ENCODE measurements around the gene LAS1L.
"Not testable (repeated sequence)": the region's sequence is repeated elsewhere in the genome, so short reads cannot be mapped to it uniquely, and the experiment has no call there.

The LAS1L gene

GRCh38 chrX:65534450-65535292 is at the start of gene LAS1L:
Gene LAS1L (minus strand): TSS chrX:65534787. CDS start chrX:65534715, 72 bp downstream.
- peak; percentile 89 for DNase-seq (ENCODE audit: low spot score)

DNA sequence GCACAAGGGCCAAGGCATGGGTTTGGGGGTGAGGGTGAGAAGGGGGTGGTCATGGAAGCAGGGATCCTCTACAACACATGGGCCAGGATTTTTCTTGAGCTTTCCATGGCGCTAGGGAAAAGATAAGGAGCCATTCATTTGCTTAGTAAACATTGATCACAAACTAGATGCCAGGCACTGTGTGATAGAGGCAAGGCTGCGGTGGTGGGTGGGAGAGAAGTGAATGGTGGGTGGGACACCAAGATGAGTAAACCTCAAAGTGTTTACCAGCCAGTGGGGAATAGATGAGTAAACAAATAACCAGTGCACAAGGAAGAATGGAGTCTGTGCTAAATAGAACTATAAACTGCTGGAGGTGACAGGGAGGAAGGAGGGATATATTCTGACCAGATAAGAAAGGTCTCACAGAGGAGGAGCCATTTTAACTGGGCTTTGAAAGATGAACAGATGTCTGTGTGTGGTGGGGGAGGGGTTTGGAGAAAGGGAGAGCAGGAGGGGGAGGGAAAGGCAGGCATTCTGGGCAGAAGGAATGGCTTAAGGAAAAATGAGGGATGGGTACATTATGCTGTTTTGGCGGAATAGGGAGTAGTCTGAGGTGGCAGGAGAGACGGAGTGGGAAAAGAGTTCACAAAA is 48.0 kb upstream of the LAS1L start:
- no peak for DNase-seq (ENCODE audit: low spot score)

DNA sequence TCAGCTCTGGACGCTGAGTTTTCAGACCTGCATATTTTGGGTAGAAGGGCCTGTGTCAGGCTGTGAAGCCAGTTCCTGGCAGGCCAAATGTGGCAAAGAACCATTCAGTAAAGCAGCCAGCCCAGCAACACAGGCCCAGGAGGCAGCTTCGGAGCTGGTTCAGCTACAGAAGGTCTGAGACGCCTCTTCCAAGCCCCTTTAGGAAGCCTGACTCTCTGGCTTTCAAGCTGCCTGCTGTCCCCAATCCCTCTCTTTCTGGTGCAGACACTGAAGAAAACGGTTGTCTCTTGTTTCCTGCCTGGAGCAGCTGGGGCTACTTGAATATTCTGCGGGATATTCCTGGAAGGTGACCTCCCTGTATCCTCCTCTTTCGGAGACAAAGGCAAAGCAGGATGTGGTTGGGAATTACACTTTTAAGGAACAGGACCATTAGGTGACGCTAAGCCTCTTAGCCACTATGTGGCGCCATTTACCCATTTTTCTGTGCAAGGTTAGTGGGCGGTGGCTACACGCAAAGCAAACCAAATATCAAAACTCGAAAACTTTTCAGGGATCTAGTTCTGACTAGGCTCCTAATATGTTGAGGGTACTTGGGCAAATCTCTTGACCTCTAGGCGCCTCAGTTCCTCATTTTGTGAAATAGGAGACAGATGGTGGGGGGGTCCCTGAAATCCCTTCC is 47.2 kb upstream of the LAS1L start:
- DNase-seq (ENCODE audit: low spot score): peak; percentile 73

DNA sequence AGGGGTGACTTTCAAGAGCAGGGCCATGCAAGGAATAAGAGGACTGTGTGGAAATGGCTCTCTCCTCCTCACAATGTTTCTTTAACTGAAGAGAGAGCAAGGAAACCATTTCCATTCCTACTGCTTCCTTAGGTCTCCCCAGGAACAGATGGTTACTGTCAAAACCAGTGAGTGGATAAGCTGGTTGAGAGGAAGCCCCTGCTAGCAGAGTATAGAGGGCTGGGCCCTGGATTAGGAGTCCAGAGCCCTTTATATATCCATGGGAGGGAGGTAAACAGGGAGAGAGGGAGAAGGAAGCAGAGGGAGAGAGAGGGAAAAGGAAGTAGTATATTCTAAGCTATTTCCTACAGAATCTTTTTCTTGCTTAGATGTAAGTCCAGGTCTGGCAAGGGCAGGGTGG is 43.8 kb upstream of the LAS1L start:
- no peak for DNase-seq (ENCODE audit: low spot score)

DNA sequence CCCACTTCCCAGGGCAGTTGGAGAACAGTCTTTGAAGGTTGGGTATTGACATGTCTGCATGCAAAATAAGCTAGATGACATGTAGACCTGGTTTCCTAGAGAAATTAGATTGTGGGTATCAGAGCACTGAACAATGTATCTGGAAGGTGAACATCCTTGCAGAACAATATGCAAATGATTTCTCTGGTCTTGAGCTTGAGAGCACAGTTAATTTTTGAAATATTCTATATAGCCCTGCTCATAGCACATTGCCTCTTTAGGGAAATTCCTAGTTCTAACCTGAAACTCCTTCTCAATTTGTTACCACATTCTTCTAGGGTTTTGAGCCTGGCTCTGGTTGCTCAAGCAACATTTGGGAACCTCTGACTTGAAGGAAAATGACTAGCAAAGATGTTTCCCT is 41.6 kb upstream of the LAS1L start:
- DNase-seq (ENCODE audit: low spot score): no peak

- DNase-seq (ENCODE audit: low spot score): no peak
Measured at GRCh38 chrX:65575022-65575421, 40.4 kb upstream of the LAS1L start.

- no peak for DNase-seq (ENCODE audit: low spot score)
Measured at GRCh38 chrX:65574356-65574755, 39.8 kb upstream of the LAS1L start.

GRCh38 chrX:65572971-65573370 is 38.4 kb upstream of the LAS1L start:
- DNase-seq (ENCODE audit: low spot score): no peak

DNA sequence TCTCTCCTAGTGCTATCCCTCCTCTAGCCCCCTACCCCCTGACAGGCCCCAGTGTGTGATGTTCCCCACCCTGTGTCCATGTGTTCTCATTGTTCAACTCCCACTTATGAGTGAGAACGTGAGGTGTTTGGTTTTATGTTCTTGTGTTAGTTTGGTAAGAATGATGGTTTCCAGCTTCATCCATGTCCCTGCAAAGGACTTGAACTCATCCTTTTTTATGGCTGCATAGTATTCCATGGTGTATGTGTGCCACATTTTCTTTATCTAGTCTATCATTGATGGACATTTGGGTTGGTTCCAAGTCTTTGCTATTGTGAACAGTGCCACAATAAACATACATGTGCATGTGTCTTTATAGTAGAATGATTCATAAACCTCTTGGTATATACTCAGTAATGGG is 28.3 kb upstream of the LAS1L start:
- not testable (repeated sequence) for DNase-seq (ENCODE audit: low spot score)

GRCh38 chrX:65551489-65552339 is 17.1 kb upstream of the LAS1L start:
- no peak for DNase-seq (ENCODE audit: low spot score)

- no peak for DNase-seq (ENCODE audit: low spot score)
Measured at GRCh38 chrX:65551086-65551485, 16.5 kb upstream of the LAS1L start.

- no peak for DNase-seq (ENCODE audit: low spot score)
Measured at GRCh38 chrX:65545456-65545855, 10.9 kb upstream of the LAS1L start.

DNA sequence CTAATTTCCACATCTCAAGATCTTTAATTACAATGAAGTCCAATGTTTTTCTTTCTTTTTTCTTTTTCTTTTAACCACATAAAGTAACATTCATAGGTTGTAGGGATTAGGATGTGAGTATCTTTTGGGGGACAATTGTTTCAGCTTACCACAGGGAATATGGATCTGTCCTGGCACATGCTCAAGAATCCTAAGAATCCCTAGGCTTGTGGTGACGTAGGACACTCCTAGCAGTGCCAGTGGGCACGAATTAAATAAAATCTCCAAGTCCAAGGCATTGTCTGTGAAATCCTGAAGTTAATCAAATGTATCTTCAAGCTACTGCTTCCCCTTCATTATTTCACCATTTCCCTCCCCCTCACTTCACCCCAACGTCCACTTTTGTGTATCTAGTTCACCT is 2.6 kb upstream of the LAS1L start:
- no peak for DNase-seq (ENCODE audit: low spot score)

- DNase-seq (ENCODE audit: low spot score): no peak
Measured at GRCh38 chrX:65536291-65536690, 1.7 kb upstream of the LAS1L start.

- DNase-seq (ENCODE audit: low spot score): no peak
Measured at GRCh38 chrX:65532016-65532415, 2.6 kb downstream of the LAS1L start.

DNA sequence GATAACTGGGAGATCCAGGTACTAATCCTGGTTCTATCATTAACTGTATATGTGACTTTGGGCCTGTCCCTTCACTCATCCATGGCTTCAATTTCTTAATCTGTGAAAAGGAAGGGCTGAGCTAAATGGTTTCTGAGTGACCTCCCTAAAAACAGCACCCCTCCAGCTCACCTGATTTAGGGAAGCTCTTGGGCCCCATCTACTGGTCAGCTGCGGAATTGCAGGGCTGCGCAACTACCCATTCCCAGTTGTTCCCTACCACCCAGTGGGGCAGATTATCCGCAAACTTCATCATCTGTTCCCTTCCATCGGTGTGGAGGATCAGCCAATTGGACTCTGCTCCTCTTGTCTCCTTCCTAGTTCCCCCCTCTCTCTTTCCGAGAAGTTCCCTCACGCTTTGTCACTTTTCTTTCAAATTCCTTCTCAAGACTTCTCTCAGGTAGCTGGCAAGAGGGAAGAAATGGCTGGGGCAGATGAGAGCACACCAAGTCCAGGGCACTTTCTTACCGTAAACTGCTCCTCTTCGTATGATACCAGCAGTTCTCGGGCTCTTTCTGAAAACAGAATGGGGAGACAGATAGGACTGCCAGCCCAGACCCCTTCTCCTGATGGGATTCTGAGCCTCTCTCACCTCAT is 5.8 kb downstream of the LAS1L start:
- no peak for DNase-seq (ENCODE audit: low spot score)

GRCh38 chrX:65528293-65528692 is 6.3 kb downstream of the LAS1L start:
- no peak for DNase-seq (ENCODE audit: low spot score)

DNA sequence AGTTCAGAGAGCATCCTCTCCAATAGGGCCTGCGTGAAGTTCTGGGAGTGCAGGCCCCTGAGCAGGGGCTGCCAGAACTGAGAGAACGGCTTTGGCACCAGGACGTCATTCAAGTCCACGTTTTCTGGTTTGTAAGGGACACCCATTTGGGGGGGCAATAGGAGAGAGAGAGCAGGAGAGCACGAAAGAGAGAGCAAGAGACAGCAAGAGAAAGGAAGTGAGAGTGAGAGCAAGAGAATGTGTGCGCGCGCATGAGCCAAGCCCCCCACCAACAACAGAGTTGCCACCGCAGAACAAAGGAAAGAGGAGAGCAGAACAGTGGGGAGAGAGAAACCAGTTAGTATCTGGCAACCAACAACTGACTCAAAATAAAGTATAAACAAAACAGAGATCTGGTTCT is 10.4 kb downstream of the LAS1L start:
- no peak for DNase-seq (ENCODE audit: low spot score)

DNA sequence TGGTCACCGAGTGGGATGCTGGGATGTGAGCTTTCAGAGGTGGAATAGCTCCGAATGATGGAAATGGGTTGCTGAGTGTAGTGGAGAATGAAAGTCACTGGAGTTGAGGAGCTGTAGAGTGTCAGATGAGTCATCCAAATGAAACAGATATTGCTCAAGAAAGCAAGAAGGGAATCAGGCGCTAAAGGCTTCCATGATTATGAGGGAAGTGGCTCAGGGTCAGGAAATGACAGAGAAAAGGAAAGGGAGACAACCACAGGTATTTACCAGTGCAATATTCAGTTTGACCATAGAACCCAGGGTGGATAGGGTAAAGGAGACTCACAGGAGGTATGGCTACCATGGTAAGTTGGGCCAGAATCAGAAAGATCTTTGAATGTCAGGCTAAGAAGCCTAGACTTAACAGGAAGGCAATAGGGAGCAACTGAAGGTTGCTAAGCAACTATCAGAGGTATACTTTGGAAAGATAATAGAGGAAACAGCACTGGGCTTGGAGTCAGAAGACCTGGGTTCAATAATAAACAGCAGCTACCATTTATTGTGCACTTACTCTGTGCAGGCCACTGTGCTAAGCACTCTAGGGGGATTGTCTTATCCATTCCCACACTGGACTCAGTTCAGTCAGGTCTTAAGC is 11.7 kb downstream of the LAS1L start:
- no peak for DNase-seq (ENCODE audit: low spot score)

GRCh38 chrX:65519530-65519929 is 15.1 kb downstream of the LAS1L start:
- DNase-seq (ENCODE audit: low spot score): not testable (repeated sequence)

DNA sequence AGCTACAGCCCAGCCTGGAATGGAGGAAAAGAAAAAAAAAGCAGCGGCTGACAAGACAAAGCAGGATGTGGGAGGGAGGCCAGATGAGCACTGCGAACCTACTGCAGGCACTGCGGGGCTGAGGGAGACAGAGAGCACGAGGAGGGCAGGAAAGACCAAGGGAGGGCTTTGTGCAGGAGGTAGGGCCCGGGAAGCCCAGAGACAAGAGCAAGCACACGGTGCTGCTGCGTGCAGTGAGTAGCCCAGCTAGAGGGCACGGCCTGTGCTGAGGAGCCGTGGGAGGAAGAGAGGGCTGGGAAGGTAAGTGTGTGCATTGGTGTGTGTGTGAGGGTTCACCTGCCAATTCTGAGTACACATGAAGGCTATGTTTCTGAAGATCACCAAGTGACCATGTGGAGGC is 15.6 kb downstream of the LAS1L start:
- not testable (repeated sequence) for DNase-seq (ENCODE audit: low spot score)

Measured in left forelimb (tissue), 1 donor.